Epithelial cell of proximal tubule (primary cell): ENCODE results near the gene SYPL1. TPM values are rescaled to one million over a fixed set of nuclear protein-coding genes. Genes with fewer than 3 reads are reported as not detected.

ENCODE experiments used
- DNase-seq: peaks from one replicate; pipeline ENCODE4 v3.0.0-alpha.2; 2011; ENCODE audit warnings: low read depth
- H3K4me3 ChIP-seq: 2 replicates; pipeline ENCODE4 v1.5.1; 2011; ENCODE audit warnings: low read depth, mild to moderate bottlenecking, low read length
- total RNA-seq: library from RNA; depleted of rRNA; stranded (reverse); fragments of >200 nt; gene quantifications from 2 replicates; pipeline ENCODE4 v1.2.3, GENCODE V29; 2015
- TF ChIP-seq, protein P1 (sequence below): conservative IDR thresholded peaks from 2 replicates; pipeline ENCODE4 v1.5.1; 2012; ENCODE audit warnings: low read depth, mild to moderate bottlenecking, low read length

SYPL1 gene
- total RNA-seq, 1 donor from 2014 or later, result 62.2 TPM

DNA sequence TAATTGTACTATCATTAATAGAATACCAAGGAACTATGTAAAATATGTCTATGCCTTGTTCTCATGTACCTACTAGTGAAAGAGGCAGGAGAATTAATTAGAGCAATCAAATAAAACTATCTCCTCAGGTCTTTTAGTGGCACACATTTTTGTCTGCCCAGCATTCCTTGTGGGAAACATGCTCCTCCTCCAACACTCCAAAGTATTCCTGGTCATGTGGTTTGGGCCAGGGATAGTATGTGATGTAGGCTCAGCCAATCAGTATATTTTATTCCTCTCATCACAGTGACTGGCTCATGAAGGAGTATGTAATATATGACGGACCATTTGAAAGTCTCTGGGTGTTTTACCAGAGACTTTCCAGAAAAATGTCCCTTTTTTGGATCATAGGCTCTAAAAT, 16.7 kb upstream of the SYPL1 start:
- no peak overlapping the region for H3K4me3 ChIP-seq
- DNase-seq, result no peak
- TF ChIP-seq, protein P1, sequence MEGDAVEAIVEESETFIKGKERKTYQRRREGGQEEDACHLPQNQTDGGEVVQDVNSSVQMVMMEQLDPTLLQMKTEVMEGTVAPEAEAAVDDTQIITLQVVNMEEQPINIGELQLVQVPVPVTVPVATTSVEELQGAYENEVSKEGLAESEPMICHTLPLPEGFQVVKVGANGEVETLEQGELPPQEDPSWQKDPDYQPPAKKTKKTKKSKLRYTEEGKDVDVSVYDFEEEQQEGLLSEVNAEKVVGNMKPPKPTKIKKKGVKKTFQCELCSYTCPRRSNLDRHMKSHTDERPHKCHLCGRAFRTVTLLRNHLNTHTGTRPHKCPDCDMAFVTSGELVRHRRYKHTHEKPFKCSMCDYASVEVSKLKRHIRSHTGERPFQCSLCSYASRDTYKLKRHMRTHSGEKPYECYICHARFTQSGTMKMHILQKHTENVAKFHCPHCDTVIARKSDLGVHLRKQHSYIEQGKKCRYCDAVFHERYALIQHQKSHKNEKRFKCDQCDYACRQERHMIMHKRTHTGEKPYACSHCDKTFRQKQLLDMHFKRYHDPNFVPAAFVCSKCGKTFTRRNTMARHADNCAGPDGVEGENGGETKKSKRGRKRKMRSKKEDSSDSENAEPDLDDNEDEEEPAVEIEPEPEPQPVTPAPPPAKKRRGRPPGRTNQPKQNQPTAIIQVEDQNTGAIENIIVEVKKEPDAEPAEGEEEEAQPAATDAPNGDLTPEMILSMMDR, result no peak

DNA sequence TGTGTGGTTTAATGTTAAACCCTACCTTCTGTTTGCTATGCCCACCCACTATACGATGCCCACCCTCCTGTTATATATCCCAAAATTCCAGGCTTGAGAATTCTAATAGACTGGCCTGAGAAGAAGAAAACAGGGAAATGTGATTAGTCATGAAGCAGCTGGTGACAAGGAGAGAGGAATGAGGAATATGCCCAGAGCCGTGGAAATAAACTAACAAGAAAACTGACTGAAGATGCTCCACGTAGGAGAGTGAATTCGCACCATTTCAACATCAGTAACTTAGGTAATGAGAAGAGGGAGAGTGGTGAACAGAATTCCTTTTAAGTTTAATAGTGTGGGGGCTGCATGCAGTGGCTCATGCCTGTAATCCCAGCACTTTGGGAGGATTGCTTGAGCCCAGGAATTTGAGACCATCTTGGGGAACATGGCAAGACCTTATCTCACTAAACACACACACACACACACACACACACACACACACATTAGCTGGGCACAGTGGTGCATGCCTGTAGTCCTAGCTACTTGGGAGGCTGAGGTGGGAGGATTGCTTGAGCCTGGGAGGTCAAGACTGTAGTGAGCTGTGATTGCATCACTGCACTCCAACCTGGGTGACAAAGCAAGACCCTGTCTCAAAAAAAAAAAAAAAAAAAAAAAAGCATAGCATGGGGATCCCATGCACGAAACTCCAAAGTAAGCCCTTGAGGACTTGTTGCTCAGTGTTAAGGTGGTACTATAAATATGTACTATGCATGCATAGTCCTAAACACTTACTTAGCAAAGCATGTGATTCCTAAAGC, 16.1 kb upstream of the SYPL1 start:
- H3K4me3 ChIP-seq, result no peak overlapping the region
- TF ChIP-seq, protein P1, result no peak
- DNase-seq, result no peak

DNA sequence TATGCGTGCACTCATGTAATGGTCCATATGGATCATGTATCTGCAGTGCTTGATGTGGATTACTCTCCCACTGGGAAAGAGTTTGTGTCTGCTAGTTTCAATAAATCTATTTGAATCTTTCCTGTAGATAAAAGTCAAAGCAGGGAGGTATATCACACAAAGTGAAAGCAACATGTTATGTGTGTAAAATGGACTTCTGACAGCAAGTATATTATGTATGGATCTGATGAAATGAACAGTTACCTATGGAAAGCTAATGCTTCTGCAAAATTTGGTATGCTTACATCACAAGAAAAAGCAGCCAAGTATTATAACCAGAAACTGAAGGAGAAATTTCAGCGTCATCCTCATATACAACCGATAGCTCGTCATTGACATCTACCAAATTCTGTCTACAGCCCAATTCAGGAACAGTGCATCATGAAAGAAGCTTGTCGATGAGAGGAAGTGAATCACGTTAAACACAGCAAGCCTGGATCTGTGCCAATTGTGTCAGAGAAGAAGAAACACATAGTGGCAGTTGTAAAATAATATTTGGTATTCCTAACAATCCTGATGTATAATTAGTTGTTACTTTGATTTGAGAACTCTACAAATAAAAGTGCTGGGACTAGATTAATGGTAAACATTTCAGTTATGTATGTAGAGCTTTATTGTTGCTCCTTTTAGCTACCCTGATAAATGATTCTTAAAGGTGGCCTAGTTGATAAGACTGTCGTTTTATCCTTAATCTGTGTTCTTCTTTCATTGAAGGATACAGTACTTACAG, 14.2 kb upstream of the SYPL1 start:
- TF ChIP-seq, protein P1, result no peak
- no peak overlapping the region for H3K4me3 ChIP-seq
- DNase-seq, result no peak

DNA sequence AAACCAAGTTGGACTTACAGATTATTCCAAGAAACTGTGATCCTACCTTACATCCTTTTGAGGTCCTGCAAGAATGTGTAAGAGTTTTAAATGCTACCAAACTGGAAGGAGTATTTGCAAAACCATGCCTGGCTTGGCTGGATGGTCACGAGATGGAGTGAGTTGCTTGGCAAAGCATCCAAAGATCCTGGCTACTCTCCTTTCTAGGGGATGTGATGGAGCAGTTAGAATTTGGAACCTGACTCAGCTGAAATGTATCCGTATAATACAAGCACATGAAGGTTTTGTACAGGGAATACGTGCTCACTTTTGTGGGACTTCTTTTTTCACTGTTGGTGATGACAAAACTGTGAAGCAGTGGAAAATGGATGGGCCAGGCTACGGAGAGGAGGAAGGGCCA, 13.3 kb upstream of the SYPL1 start:
- TF ChIP-seq, protein P1, result no peak
- no peak for DNase-seq
- H3K4me3 ChIP-seq, result no peak overlapping the region

DNA sequence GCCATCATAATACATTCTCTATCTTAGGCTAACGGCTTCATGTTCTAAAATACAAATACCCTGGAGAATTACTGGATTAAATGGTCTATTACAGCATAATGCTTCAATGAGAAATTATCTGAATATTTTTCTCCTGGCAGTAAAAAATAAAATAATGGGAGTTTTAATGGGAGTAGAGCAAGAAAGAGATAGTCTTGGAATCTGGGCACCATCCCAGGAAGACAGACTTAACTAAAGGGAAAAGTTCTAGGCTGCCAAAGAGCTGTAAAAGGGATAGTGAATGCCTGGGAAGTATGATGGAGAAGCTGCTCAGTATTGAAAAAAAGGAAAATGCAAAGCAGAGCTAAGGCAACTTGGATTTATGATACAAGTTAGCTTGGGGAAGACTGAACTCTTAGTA, 12.1 kb upstream of the SYPL1 start:
- no peak for DNase-seq
- TF ChIP-seq, protein P1, result no peak
- no peak overlapping the region for H3K4me3 ChIP-seq

DNA sequence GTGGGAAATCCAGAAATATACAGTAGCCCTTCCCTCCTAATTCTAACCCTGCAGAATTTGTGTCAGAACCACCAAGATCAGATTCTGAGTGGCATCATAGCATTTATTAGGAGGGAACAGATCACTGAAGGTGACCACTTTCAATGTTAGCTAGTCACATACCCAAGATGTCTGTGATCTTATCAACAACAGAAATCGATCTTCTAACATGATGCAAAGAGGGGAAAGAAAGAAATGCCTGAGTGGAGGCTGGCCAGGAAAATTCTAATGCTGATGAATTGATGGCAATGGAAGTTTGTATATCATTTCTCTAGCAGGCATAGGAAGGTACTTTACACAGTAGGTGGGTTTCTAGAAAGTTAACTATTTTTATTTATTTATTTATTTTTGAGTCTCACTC, 10.6 kb upstream of the SYPL1 start:
- H3K4me3 ChIP-seq, result no peak overlapping the region
- TF ChIP-seq, protein P1, result no peak
- no peak for DNase-seq
